Nephron (organoid): Measurements from ENCODE around the gene CHPT1.
"Not testable (repeated sequence)": the region's sequence is repeated elsewhere in the genome, so short reads cannot be mapped to it uniquely, and the experiment has no call there.

Experiments
- H3K27ac Mint-ChIP-seq, 3 experiments: 2 replicates each; pipeline ENCODE4 v1.8.0; 2020; ENCODE audit warnings: mixed read lengths in 3 of 3, mild to moderate bottlenecking in 2 of 3, moderate library complexity in 1 of 3
- H3K27me3 Mint-ChIP-seq: 2 replicates; pipeline ENCODE4 v1.8.0; 2021; ENCODE audit warnings: low read depth, mild to moderate bottlenecking, moderate library complexity, mixed read lengths
- H3K36me3 Mint-ChIP-seq: 2 replicates; pipeline ENCODE4 v1.8.0; 2020; ENCODE audit warnings: low read depth, mixed read lengths
- H3K4me1 Mint-ChIP-seq: 2 replicates; pipeline ENCODE4 v1.8.0; 2020; ENCODE audit warnings: mixed read lengths
- H3K4me3 Mint-ChIP-seq, 3 experiments: 2 replicates each; pipeline ENCODE4 v1.8.0; 2020; ENCODE audit warnings: mild to moderate bottlenecking in 3 of 3, mixed read lengths in 3 of 3, moderate library complexity in 2 of 3
- H3K9me3 Mint-ChIP-seq: 2 replicates; pipeline ENCODE4 v1.8.0; 2020; ENCODE audit warnings: mixed read lengths
- TF ChIP-seq, protein P1 (sequence below), 3 experiments: fragments of 200-600 bp; sonication (generic); IDR thresholded peaks; one replicate each; pipeline ENCODE4 v1.5.0; 2021; ENCODE audit warnings: antibody characterized with exemption in 3 of 3; ENCODE audit not compliant: unreplicated experiment in 3 of 3

Gene CHPT1

DNA sequence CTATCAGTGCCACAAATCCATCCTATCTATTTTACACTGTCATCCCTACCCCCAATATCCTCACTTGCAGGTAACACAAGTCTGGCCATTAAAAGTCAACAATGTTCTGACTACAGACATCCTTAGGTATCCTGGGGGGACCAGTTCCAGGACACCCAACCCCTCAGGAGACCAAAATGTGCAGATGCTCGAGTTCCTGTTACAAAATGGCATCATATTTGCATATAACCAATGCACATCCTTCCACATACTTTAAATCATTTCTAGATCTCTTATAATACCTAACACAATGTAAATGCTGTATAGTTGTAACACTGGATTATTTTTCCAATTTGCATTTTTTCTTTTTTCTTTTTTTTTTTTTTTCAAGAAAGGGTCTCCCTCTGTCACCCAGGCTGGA lies 34.9 kb downstream of the CHPT1 start:
- peaks cover 26% of the 10 kb centered on the region for H3K36me3 Mint-ChIP-seq
- no peaks in the 10 kb centered on the region for H3K9me3 Mint-ChIP-seq
- no peaks in the 10 kb centered on the region for H3K4me1 Mint-ChIP-seq
- H3K27me3 Mint-ChIP-seq = no peaks in the 10 kb centered on the region
- TF ChIP-seq, protein P1, sequence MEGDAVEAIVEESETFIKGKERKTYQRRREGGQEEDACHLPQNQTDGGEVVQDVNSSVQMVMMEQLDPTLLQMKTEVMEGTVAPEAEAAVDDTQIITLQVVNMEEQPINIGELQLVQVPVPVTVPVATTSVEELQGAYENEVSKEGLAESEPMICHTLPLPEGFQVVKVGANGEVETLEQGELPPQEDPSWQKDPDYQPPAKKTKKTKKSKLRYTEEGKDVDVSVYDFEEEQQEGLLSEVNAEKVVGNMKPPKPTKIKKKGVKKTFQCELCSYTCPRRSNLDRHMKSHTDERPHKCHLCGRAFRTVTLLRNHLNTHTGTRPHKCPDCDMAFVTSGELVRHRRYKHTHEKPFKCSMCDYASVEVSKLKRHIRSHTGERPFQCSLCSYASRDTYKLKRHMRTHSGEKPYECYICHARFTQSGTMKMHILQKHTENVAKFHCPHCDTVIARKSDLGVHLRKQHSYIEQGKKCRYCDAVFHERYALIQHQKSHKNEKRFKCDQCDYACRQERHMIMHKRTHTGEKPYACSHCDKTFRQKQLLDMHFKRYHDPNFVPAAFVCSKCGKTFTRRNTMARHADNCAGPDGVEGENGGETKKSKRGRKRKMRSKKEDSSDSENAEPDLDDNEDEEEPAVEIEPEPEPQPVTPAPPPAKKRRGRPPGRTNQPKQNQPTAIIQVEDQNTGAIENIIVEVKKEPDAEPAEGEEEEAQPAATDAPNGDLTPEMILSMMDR (IDR thresholded peaks at IDR 0.05; ENCODE audit: unreplicated experiment in 3 of 3) = no peak
- H3K4me3 Mint-ChIP-seq = no peak overlapping the region
- no peak overlapping the region for H3K27ac Mint-ChIP-seq

DNA sequence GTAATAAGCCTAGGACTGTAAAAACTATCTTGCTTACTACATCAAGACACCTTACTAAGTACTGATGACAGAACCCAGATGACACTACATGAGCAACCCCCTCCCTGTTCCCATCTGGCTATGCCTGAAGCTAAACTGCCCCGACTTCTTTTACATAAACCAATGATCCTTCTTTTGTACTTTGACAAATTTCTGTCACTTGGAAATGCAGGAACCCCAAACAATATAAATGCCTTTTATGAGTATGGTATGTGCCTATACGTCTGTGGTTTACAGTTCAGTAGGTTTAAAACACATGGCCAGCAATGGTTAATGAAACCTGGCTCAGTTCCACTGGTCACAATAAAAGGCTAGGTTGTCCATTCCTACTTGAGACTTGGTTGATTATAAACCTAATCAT lies 35.7 kb downstream of the CHPT1 start:
- TF ChIP-seq, protein P1 (IDR thresholded peaks at IDR 0.05; ENCODE audit: unreplicated experiment in 3 of 3) = no peak
- no peaks in the 10 kb centered on the region for H3K9me3 Mint-ChIP-seq
- H3K27ac Mint-ChIP-seq = peak overlapping the region; percentile 66 to 80 (median 70)
- no peak overlapping the region for H3K4me3 Mint-ChIP-seq
- no peaks in the 10 kb centered on the region for H3K4me1 Mint-ChIP-seq
- H3K27me3 Mint-ChIP-seq = no peaks in the 10 kb centered on the region
- peaks cover 31% of the 10 kb centered on the region for H3K36me3 Mint-ChIP-seq

DNA sequence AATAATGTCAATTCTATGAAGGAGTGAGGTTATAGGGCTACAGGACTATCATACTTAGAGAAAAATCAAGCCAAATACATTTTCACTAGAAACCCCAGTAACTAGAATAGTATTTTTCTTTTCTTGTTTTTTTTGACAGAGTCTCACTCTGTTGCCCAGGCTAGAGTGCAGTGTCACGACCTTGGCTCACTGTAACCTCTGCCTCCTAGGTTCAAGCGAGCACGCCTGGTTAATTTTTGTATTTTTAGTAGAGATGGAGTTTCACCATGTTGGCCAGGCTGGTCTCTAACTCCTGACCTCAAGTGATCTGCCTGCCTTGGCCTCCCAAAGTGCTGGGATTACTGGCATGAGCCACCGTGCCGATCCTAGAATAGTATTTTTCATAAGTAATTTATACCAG lies 37.0 kb downstream of the CHPT1 start:
- H3K4me3 Mint-ChIP-seq, H3K27me3 Mint-ChIP-seq, H3K9me3 Mint-ChIP-seq, H3K4me1 Mint-ChIP-seq, H3K27ac Mint-ChIP-seq: not testable (repeated sequence)
- peaks cover 28% of the 10 kb centered on the region for H3K36me3 Mint-ChIP-seq

DNA sequence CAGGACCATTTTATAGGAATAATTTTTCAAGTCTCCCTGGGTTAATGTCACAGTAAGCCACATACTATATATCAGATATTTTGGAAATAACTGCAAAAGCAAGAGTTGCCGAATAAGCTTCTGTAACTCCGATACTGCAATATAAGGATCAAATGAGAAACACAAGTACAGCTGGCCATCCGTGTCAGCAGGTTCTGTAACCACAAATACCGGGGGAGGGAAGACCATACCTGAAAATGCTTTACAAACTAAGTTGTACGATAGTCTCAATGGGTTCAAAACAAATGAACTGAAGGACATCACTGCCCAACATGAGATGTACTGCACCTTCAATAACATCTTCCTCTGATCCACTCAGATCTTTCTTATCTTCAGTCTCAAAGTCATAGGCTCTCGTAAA lies 40.0 kb downstream of the CHPT1 start:
- TF ChIP-seq, protein P1 (IDR thresholded peaks at IDR 0.05; ENCODE audit: unreplicated experiment in 3 of 3) = no peak
- Mint-ChIP-seq H3K36me3 (peaks cover 30% of the 10 kb centered on the region), H3K9me3 (no peaks in the 10 kb centered on the region), H3K27me3 (no peaks in the 10 kb centered on the region), H3K4me3 (no peak overlapping the region), H3K27ac (no peak overlapping the region), H3K4me1 (peaks cover 3% of the 10 kb centered on the region)

DNA sequence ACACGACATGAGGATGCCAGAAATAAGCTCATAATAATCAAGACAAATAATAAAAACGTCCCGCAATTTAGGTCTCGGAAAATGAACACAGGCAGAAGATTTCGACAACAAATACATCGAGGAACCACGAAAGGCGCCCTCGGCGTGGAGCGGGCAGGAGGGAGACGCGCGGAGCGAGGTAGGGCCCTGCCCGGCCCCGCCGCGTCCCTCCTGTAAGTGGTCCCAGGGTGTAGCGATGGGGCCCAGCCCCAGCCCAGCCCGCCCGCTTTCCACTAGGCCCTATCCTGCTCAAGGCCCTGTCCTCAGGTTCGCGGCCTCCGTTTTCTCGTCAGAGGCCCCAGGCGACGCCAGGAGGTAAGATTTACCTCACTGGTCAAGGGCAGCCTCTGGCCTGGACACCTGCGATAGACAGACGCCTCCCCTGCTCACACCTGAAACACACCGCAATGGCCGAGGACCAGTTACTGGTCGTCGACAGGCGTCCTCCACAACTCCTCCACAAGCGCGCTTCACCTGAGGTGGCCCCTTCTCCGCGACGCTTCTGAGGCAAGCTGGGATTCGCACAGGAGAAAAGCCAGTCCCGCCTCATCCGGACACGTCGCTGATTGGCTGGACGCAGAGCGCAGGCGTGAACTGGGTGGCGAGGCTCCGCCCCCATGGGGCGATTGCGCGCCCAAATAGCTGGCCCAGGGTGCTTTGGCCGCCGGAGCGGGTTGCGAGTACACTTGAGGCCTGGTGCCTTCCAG lies 41.7 kb downstream of the CHPT1 start, which contains the start of gene SYCP3:
Gene SYCP3, minus strand, starts transcription at position 543 of the 746 bp plus-strand sequence. CDS start 1,527 bp downstream, outside the sequence.
- Mint-ChIP-seq H3K4me1 (peaks cover 15% of the 10 kb centered on the region), H3K27me3 (no peaks in the 10 kb centered on the region), H3K36me3 (peaks cover 34% of the 10 kb centered on the region), H3K4me3 (no peak within 1 kb of the TSS), H3K9me3 (no peaks in the 10 kb centered on the region), H3K27ac (no peak within 1 kb of the TSS)
- TF ChIP-seq, protein P1 (IDR thresholded peaks at IDR 0.05; ENCODE audit: unreplicated experiment in 3 of 3) = no peak

DNA sequence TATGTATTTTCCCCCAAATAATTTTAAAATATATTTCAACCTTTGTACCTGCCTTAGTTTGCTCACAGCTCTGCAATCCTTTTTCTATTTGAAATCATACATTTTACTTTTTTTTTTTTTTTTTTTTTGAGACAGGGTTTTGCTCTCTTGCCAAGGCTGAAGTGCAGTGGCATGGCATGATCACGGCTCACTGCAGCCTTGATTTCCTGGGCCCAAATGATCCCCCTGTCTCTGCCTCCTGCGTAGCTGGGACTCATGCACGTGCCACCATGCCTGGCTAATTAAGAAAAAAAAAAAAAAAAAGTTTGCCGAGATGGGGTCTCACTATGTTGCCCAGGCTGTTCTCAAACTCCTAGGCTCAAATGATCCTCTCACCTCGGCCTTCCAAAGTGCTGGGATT lies 43.1 kb downstream of the CHPT1 start:
- Mint-ChIP-seq H3K4me1 (peaks cover 15% of the 10 kb centered on the region), H3K36me3 (peaks cover 40% of the 10 kb centered on the region), H3K27me3 (no peaks in the 10 kb centered on the region), H3K4me3 (no peak overlapping the region), H3K9me3 (no peaks in the 10 kb centered on the region), H3K27ac (no peak overlapping the region)
- TF ChIP-seq, protein P1 (IDR thresholded peaks at IDR 0.05; ENCODE audit: unreplicated experiment in 3 of 3) = no peak
